Colonic mucosa (tissue), 4 donors: ENCODE data around the gene VSIG1. TPM values are rescaled to one million over a fixed set of nuclear protein-coding genes. Genes with fewer than 3 reads are reported as not detected.

ENCODE experiments used
- DNase-seq: peaks from one replicate; pipeline ENCODE4 v3.0.0-alpha.2; 2020
- H3K27ac ChIP-seq: fragments of 200-600 bp; one replicate; pipeline ENCODE4 v1.8.0; 2021
- H3K27me3 ChIP-seq: fragments of 200-600 bp; one replicate; pipeline ENCODE4 v1.8.0; 2021
- H3K36me3 ChIP-seq: fragments of 200-600 bp; one replicate; pipeline ENCODE4 v1.8.0; 2021
- H3K4me1 ChIP-seq: fragments of 200-600 bp; one replicate; pipeline ENCODE4 v1.8.0; 2021; ENCODE audit warnings: mild to moderate bottlenecking
- H3K4me3 ChIP-seq: fragments of 200-600 bp; one replicate; pipeline ENCODE4 v1.8.0; 2021
- H3K9ac ChIP-seq, 2 donors: one replicate each; pipeline ENCODE4 v1.7.0; 2013; ENCODE audit warnings: control low read depth in 2 of 2, low read depth in 2 of 2, low read length in 2 of 2
- H3K9me3 ChIP-seq: fragments of 200-600 bp; one replicate; pipeline ENCODE4 v1.8.0; 2021
- CTCF ChIP-seq: fragments of 200-600 bp; IDR thresholded peaks from one replicate; pipeline ENCODE4 v1.8.0; 2022; ENCODE audit warnings: antibody characterized with exemption, mild to moderate bottlenecking
- intact Hi-C: fragments of 100-400 bp; cut with DNase I; formaldehyde crosslinking; loops from one replicate; pipeline ENCODE4 v1.14.1; 2022
- total RNA-seq, 2 donors: library from RNA; stranded (reverse); fragmentation: NEBNext Ultra II Directional in 1 of 2; extraction: Animal tissue kit (Norgen Biotek cat#: 25700) in 1 of 2; gene quantifications; one replicate each; pipeline ENCODE4 v1.2.1, GENCODE V29; 2021
- donor health status: healthy.
- donor health status: DM: no; HTN: no; CAD: no.
- donor health status: DM: no; HTN: no; CAD: no.

VSIG1 gene
- total RNA-seq, 2 donors from 2014 or later, result 0.16 to 0.62 TPM

GRCh38 chrX:108064001-108064400 lies 19.1 kb downstream of the VSIG1 start:
- intact Hi-C loops, result no loop called here
- Histone ChIP-seq H3K27me3 (peaks cover 3% of the 10 kb centered on the region), H3K27ac (no peak overlapping the region), H3K4me1 (no peaks in the 10 kb centered on the region), H3K4me3 (no peak overlapping the region), H3K9me3 (no peaks in the 10 kb centered on the region), H3K9ac (no peak overlapping the region), H3K36me3 (no peaks in the 10 kb centered on the region)
- DNase-seq, result no peak
- TF ChIP-seq CTCF, result no peak

GRCh38 chrX:108064613-108065012 lies 19.7 kb downstream of the VSIG1 start:
- no peak overlapping the region for H3K27ac ChIP-seq
- no peaks in the 10 kb centered on the region for H3K4me1 ChIP-seq
- no peak for TF ChIP-seq CTCF
- H3K27me3 ChIP-seq, result peaks cover 3% of the 10 kb centered on the region
- no peaks in the 10 kb centered on the region for H3K36me3 ChIP-seq
- no peak overlapping the region for H3K9ac ChIP-seq
- intact Hi-C loops, result loop anchor here (5.0 kb wide), 1 partner anchor 47 kb away; no protein-coding TSS in a partner anchor
- DNase-seq, result no peak
- no peak overlapping the region for H3K4me3 ChIP-seq
- H3K9me3 ChIP-seq, result no peaks in the 10 kb centered on the region

- Histone ChIP-seq H3K4me3 (no peak overlapping the region), H3K27ac (no peak overlapping the region), H3K9me3 (no peaks in the 10 kb centered on the region), H3K27me3 (peaks cover 3% of the 10 kb centered on the region), H3K36me3 (no peaks in the 10 kb centered on the region), H3K9ac (no peak overlapping the region), H3K4me1 (no peaks in the 10 kb centered on the region)
- no peak for DNase-seq
- TF ChIP-seq CTCF, result no peak
- intact Hi-C loops, result loop anchor here (5.0 kb wide), 1 partner anchor 51 kb away; no protein-coding TSS in a partner anchor
Observed at GRCh38 chrX:108068121-108068520, 23.3 kb downstream of the VSIG1 start.

- Histone ChIP-seq H3K4me3 (no peak overlapping the region), H3K9ac (no peak overlapping the region), H3K9me3 (no peaks in the 10 kb centered on the region), H3K36me3 (no peaks in the 10 kb centered on the region), H3K27me3 (peaks cover 2% of the 10 kb centered on the region), H3K4me1 (no peaks in the 10 kb centered on the region), H3K27ac (no peak overlapping the region)
- no peak for TF ChIP-seq CTCF
- intact Hi-C loops, result no loop called here
- no peak for DNase-seq
Observed at GRCh38 chrX:108070891-108071290, 26.0 kb downstream of the VSIG1 start.

GRCh38 chrX:108071578-108071977 lies 26.7 kb downstream of the VSIG1 start:
- no peak for TF ChIP-seq CTCF
- DNase-seq, result no peak
- H3K9ac ChIP-seq, result no peak overlapping the region

More at GRCh38 chrX:108071578-108071977, 26.7 kb downstream of the VSIG1 start:
- Histone ChIP-seq H3K27me3 (no peaks in the 10 kb centered on the region), H3K9me3 (no peaks in the 10 kb centered on the region), H3K4me3 (no peak overlapping the region), H3K27ac (no peak overlapping the region), H3K36me3 (no peaks in the 10 kb centered on the region), H3K4me1 (no peaks in the 10 kb centered on the region)
- intact Hi-C loops, result no loop called here
